Measurements from ENCODE around the gene KDM2A.
A peak's percentile ranks its signal among the peaks of the same experiment; 100 is the strongest.

KDM2A gene

GRCh38 chr11:67287355-67288197, 168.5 kb downstream of the KDM2A start:
- no peak for DNase-seq

DNA sequence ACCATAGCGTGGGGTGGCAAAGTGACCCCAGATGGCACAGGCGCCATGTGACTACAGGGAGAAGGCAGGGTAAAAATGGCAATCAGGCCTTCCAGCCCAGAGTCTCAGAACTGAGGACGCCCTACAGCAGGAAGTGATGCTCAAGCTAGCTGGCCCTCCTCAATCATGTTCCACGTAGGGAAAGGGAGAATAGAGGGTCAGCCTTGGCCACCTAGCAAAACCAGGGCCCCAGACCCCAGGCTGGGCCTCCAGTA, 169.1 kb downstream of the KDM2A start:
- DNase-seq = no peak

DNA sequence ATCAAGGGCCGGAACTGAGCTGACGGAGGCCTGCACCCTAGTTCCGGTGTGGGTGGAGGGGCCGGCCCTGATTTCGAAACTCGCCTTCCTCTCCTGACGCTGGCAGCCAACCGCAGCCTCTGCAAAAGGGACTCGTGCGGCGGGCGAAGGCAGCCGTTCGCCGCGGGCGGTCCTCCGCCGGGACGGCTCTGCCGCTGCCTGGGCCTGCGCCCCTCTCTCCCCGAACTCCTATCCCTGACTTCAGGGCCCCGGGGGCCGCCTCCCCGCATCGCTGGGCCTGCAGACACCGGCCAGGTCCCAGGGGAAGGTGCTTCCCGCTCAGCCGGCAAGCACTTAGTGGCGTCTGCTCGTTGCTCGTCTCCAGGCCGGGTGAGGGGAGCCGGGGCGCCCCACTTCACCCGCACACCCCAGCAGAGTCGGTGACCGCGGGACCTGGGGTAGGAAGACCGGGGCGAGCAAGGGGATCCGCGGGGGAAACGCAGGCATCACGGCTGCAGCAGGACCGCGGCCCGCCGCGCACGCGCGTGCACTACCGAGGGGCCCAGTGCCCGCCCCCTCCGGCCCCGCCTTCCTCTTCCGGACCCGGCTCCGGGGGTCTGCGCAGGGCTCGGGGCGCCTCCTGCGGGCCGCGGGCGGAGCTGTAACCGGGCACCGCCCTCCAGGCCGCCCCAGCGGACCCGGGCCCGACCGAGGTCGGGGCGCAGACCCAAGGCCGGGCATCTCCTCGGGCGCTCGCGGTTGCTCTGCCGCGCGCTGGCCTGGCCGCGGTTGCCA, 169.6 kb downstream of the KDM2A start:
- peak; percentile 91 for DNase-seq

DNA sequence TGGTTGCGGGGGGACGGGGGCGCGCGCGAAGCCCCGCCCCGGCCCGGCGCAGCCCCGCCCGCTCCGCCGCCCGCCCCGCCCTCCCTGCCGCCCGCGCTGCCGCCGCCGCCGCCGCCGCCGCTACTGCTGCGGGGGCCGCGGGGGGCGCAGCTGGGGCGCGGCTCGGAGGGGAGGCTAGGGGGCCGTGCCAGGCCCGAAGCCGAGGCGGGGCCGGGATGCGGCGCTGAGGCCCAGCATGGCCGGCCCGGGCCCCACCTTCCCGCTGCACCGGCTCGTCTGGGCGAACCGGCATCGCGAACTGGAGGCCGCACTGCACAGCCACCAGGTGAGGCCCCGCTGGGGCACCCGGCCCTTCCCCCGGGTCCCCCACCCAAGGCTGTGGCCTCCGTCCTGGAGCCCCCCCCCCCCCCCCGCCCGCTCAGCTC, 170.2 kb downstream of the KDM2A start, which contains the start of gene ANKRD13D:
ANKRD13D (plus strand) TSS at position 78 of the 425 bp plus-strand sequence; CDS start at position 236, 158 bp downstream.
- no peak for DNase-seq

GRCh38 chr11:67289651-67290479, 170.8 kb downstream of the KDM2A start:
- peak; percentile 72 for DNase-seq

DNA sequence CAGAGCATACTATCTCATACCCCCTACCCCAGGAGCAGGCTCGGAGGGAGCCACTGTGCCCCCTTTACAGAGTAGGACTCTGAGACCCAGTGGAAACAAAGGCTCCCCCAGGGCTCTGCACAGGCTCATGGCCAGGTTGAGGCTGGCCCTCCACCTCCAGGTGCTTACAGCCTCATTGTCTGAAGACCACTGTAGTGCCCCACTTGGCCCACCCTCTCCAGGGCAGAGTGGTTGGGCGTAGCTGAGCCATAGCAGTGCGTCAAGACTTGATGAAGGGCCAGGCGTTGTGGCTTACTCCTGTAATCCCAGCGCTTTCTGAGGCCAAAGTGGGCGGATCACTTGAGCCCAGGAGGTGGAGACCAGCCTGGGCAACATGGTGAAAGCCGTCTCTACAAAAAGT, 171.7 kb downstream of the KDM2A start:
- DNase-seq = no peak

- no peak for DNase-seq
Measured at GRCh38 chr11:67291481-67292381, 172.7 kb downstream of the KDM2A start.

DNA sequence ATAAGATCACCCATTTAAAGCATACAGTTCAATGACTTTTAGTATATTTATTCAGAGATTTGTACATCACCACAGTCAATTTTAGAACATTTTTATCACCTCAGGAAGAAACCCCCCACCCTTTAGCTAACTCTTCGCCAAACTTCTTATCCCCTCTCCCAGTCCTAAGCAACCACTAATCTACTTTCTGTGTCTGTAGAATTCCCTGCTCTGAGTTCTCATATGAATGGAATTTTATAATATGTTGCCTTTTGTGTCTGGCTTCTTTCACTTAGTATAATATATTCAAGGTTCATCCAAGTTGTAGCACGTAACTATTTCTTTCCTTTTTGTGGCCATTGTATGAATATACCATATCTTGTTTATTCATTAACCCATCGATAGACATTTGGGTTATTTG, 173.6 kb downstream of the KDM2A start:
- DNase-seq = no peak

DNA sequence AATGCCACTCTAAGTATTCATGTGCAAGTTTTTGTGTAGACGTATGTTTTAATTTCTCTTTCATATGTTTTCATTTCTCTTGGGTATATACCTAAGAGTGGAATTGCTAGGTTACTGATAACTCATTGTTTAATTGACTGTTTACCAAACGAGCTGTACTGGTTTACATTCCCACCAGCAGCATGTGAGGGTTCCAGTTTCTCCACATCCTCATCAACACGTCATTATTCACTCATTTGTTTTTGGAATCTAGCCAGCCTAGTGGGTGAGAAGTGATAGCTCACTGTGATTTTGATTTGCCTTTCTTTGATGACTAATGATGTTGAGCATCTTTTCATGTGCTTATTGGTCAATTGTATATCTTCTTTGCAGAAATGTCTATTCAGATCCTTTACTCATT, 174.0 kb downstream of the KDM2A start:
- no peak for DNase-seq

- DNase-seq = no peak
Measured at GRCh38 chr11:67295846-67296245, 176.8 kb downstream of the KDM2A start.

DNA sequence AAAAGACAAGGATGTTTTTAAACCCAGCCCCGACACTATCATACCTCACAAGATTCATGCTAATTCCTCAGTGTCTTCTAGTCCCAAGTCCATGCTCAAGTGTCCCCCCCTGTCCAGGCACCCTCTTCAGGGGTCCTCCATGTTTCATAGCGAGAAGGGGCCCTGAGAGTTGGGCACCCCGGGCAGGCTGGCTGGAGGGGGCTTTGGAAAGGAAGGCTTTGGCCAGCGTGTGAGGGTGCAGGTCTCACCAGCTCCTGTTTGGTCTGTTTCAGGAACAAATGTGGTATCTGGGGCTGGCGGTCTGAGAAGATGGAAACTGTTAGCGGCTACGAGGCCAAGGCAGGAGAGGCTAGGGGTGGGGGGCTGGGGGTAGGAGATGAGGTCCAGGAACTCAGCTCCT, 179.7 kb downstream of the KDM2A start:
- DNase-seq = no peak

DNA sequence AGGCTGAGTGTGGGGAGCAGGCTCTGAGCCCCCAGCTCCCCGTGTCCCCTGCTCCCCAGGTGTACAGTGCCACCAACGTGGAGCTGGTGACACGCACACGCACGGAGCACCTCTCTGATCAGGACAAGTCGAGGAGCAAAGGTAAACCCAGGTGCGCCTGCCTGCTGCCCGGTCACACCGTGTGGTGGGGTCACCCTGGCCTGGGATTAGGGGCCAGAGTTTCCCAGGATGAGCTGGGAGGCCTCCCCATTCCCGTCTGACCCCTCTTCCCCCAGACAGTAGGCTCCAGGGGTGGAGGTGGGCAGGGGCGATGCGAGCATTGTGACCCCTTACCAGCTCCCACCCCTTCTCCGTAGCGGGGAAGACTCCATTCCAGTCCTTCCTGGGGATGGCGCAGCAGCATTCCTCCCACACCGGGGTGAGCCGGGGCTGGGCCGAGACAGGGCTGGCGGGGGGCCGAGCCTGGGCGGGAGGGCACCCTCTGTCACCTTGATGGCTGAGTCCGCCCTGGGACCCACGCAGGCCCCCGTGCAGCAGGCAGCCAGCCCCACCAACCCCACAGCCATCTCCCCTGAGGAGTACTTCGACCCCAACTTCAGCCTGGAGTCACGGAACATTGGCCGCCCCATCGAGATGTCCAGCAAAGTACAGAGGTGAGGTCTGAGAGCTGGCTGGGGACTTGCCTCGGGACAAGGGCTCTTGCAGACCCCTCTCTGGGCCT, 180.6 kb downstream of the KDM2A start:
- peak; percentile 44 for DNase-seq

DNA sequence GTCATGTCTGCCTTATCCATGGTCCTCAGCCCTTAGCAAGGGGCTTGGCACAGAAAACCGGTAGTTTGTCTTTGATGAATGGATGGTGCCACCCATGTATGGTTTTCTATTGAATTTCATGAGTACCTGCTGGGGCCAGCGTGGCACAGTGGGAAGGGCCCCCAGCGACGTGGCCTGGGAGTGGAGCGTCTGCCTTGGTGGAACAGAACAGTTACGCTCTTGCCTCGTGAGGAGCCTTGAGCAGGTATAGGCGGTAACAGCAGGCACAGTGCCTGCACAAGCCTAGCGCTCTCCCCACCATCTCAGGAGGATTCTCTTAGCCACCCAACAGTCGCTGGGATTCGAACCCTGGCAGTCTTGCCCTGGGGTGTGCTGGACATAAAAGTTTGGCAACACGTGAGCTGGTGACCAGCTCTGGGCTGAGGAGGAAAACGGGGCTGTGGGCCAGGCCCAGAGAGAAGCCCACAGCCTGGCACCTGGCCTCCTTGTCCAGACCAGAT, 181.2 kb downstream of the KDM2A start:
- DNase-seq = peak; percentile 48

- peak; percentile 40 for DNase-seq
Measured at GRCh38 chr11:67300756-67301312, 181.8 kb downstream of the KDM2A start.

- DNase-seq = peak; percentile 43
Measured at GRCh38 chr11:67301313-67301921, 182.4 kb downstream of the KDM2A start.

- peak; percentile 79 for DNase-seq
Measured at GRCh38 chr11:67301951-67302516, 183.0 kb downstream of the KDM2A start.

- DNase-seq = peak; percentile 79
Measured at GRCh38 chr11:67302571-67303131, 183.6 kb downstream of the KDM2A start.

DNA sequence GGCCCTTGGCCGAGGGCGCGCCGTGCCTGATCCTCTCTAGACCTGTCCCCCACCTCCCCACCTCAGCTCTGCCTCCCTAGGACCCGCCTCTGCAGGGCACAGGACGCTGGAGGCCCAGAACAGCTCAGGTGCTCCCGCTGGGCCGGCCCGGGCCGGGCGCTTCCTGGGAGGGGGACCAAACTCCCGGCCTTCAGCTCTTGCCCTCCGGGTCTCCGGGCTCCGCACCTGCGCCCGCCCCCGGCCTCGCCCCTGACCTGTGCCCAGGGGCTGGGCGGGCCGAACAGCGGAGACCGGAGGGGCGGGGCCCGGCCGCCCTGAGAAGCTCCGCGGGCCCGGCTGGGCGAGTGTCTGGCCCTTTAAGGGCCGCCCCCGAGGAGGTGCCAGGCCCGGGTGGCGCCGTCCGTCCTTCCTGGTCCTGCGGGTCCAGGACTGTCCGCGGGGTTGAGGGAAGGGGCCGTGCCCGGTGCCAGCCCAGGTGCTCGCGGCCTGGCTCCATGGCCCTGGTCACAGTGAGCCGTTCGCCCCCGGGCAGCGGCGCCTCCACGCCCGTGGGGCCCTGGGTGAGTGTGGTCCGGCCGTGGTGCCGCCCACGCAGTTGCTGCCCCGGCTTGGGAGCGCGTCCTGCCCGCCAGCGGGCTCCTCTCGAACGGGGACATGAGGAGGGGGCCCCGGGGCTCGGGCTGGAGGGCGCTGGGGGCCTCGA, 184.2 kb downstream of the KDM2A start, which contains the start of gene SSH3:
SSH3 (plus strand) TSS at position 399 of the 703 bp plus-strand sequence; CDS start at position 495, 96 bp downstream.
- peak; percentile 87 for DNase-seq

- DNase-seq = peak; percentile 87
Measured at GRCh38 chr11:67303835-67304411, 184.9 kb downstream of the KDM2A start.

Data from islet precursor cell (in vitro differentiated cells).